Liver (tissue), 3 donors: ENCODE measurements around the gene RPLP2.

ENCODE experiments used
- ATF3 ChIP-seq: IDR thresholded peaks from 2 replicates; pipeline ENCODE4 v1.6.1; 2016; ENCODE audit warnings: antibody characterized with exemption
- CTCF ChIP-seq: fragments of 150-350 bp; IDR thresholded peaks from 2 replicates; pipeline ENCODE4 v1.5.1; 2017; ENCODE audit warnings: improper control_type of control experiment, low read depth, low read length; ENCODE audit not compliant: missing input control
- EGR1 ChIP-seq, 2 donors: IDR thresholded peaks; 2 replicates each; pipeline ENCODE4 v1.6.1; 2016 to 2018; ENCODE audit warnings: antibody characterized with exemption in 2 of 2, low read depth in 2 of 2
- FOXA1 ChIP-seq: IDR thresholded peaks from 2 replicates; pipeline ENCODE4 v1.6.1; 2016; ENCODE audit warnings: antibody characterized with exemption
- GABPA ChIP-seq, 2 donors: IDR thresholded peaks in 1 of 2; conservative IDR thresholded peaks in 1 of 2; 2 replicates each; pipeline ENCODE4 v1.6.1; 2016; ENCODE audit warnings: antibody characterized with exemption in 2 of 2, mild to moderate bottlenecking in 1 of 2, moderate library complexity in 1 of 2
- MAX ChIP-seq: IDR thresholded peaks from 2 replicates; pipeline ENCODE4 v1.6.1; 2016; ENCODE audit warnings: antibody characterized with exemption
- NR2F2 ChIP-seq: IDR thresholded peaks from 2 replicates; pipeline ENCODE4 v1.6.1; 2016; ENCODE audit warnings: antibody characterized with exemption
- RAD21 ChIP-seq, 2 donors: IDR thresholded peaks; 2 replicates each; pipeline ENCODE4 v1.6.1; 2016; ENCODE audit warnings: antibody characterized with exemption in 2 of 2, mild to moderate bottlenecking in 2 of 2
- REST ChIP-seq: IDR thresholded peaks from 2 replicates; pipeline ENCODE4 v1.6.1; 2016; ENCODE audit warnings: antibody characterized with exemption, mild to moderate bottlenecking
- RXRA ChIP-seq, 2 donors: IDR thresholded peaks; 2 replicates each; pipeline ENCODE4 v1.6.1; 2017 to 2018; ENCODE audit warnings: antibody characterized with exemption in 2 of 2, mild to moderate bottlenecking in 1 of 2
- TAF1 ChIP-seq: conservative IDR thresholded peaks from 2 replicates; pipeline ENCODE4 v1.6.1; 2016; ENCODE audit warnings: antibody characterized with exemption, mild to moderate bottlenecking
- YY1 ChIP-seq: IDR thresholded peaks from 2 replicates; pipeline ENCODE4 v1.6.1; 2016; ENCODE audit warnings: antibody characterized with exemption, mild to moderate bottlenecking
- ZBTB33 ChIP-seq: IDR thresholded peaks from 2 replicates; pipeline ENCODE4 v1.6.1; 2016; ENCODE audit warnings: antibody characterized with exemption
- donor health status: healthy.
- donor health status: healthy.

- TF ChIP-seq NR2F2, result no peak
- peak in 1 of 2 donors; percentile 16 for TF ChIP-seq RXRA (IDR thresholded peaks at IDR 0.05)
- no peak for TF ChIP-seq CTCF
- TF ChIP-seq EGR1 (IDR thresholded peaks at IDR 0.05; ENCODE audit: low read depth in 2 of 2), result no peak
- no peak for TF ChIP-seq YY1
- TF ChIP-seq REST, result no peak
- no peak for TF ChIP-seq RAD21 (IDR thresholded peaks at IDR 0.05)
- no peak for TF ChIP-seq FOXA1
- no peak for TF ChIP-seq TAF1
- TF ChIP-seq MAX, result no peak
- no peak for TF ChIP-seq ATF3
- no peak for TF ChIP-seq GABPA (IDR thresholded peaks at IDR 0.05 in 1 of 2, conservative IDR thresholded peaks at IDR 0.05 in 1 of 2)
- TF ChIP-seq ZBTB33, result no peak
Observed at GRCh38 chr11:795634-796564, 13.9 kb upstream of the RPLP2 start.
